Liver (tissue), 9 donors: ENCODE data around the gene NSMF. TPM values are rescaled to one million over a fixed set of nuclear protein-coding genes. Genes with fewer than 3 reads are reported as not detected.

Source experiments
- DNase-seq: peaks from one replicate; pipeline ENCODE4 v3.0.0-alpha.2; 2017; ENCODE audit warnings: low spot score
- H3K27ac ChIP-seq, 2 donors: one replicate each; pipeline ENCODE4 v1.7.0; 2013; ENCODE audit warnings: inconsistent platforms in 2 of 2, low read length in 2 of 2, control low read depth in 1 of 2, low read depth in 1 of 2, mild to moderate bottlenecking in 1 of 2
- H3K27me3 ChIP-seq, 4 donors: one replicate each; pipeline versions ENCODE4 v1.6.1 to v1.7.0; 2013; ENCODE audit warnings: low read length in 3 of 4, inconsistent platforms in 1 of 4, mild to moderate bottlenecking in 1 of 4, moderate library complexity in 1 of 4; ENCODE audit not compliant: control insufficient read depth in 4 of 4, insufficient read depth in 4 of 4
- H3K36me3 ChIP-seq, 4 donors: one replicate each; pipeline versions ENCODE4 v1.6.1 to v1.7.0; 2013; ENCODE audit warnings: low read length in 3 of 4, mild to moderate bottlenecking in 3 of 4, low read depth in 1 of 4, moderate library complexity in 1 of 4; ENCODE audit not compliant: control insufficient read depth in 4 of 4, insufficient read depth in 3 of 4
- H3K4me1 ChIP-seq, 4 donors: one replicate each; pipeline versions ENCODE4 v1.6.1 to v1.7.0; 2013; ENCODE audit warnings: low read length in 3 of 4, mild to moderate bottlenecking in 3 of 4, moderate library complexity in 1 of 4; ENCODE audit not compliant: control insufficient read depth in 4 of 4, insufficient read depth in 4 of 4
- H3K4me3 ChIP-seq, 3 donors: one replicate each; pipeline versions ENCODE4 v1.6.1 to v1.7.0; 2013; ENCODE audit warnings: low read length in 3 of 3, control low read depth in 1 of 3, low read depth in 1 of 3, mild to moderate bottlenecking in 1 of 3
- H3K9ac ChIP-seq, 2 donors: one replicate each; pipeline ENCODE4 v1.7.0; 2013; ENCODE audit warnings: low read length in 2 of 2, mild to moderate bottlenecking in 2 of 2, moderate library complexity in 2 of 2, control low read depth in 1 of 2, low read depth in 1 of 2
- H3K9me3 ChIP-seq, 4 donors: one replicate each; pipeline versions ENCODE4 v1.6.1 to v1.7.0; 2013; ENCODE audit warnings: low read length in 3 of 4; ENCODE audit not compliant: control insufficient read depth in 4 of 4
- CTCF ChIP-seq: fragments of 150-350 bp; IDR thresholded peaks from 2 replicates; pipeline ENCODE4 v1.5.1; 2017; ENCODE audit warnings: improper control_type of control experiment, low read depth, low read length; ENCODE audit not compliant: missing input control
- EGR1 ChIP-seq, 2 donors: IDR thresholded peaks; 2 replicates each; pipeline ENCODE4 v1.6.1; 2016 to 2018; ENCODE audit warnings: antibody characterized with exemption in 2 of 2, low read depth in 2 of 2
- FOXA1 ChIP-seq: IDR thresholded peaks from 2 replicates; pipeline ENCODE4 v1.6.1; 2016; ENCODE audit warnings: antibody characterized with exemption
- FOXA2 ChIP-seq: IDR thresholded peaks from 2 replicates; pipeline ENCODE4 v1.6.1; 2016; ENCODE audit warnings: antibody characterized with exemption
- GABPA ChIP-seq, 2 donors: IDR thresholded peaks in 1 of 2; conservative IDR thresholded peaks in 1 of 2; 2 replicates each; pipeline ENCODE4 v1.6.1; 2016; ENCODE audit warnings: antibody characterized with exemption in 2 of 2, mild to moderate bottlenecking in 1 of 2, moderate library complexity in 1 of 2
- HNF4A ChIP-seq, 2 donors: conservative IDR thresholded peaks; 2 replicates each; pipeline ENCODE4 v1.6.1; 2016; ENCODE audit warnings: antibody characterized with exemption in 2 of 2, mild to moderate bottlenecking in 2 of 2
- HNF4G ChIP-seq: IDR thresholded peaks from 2 replicates; pipeline ENCODE4 v1.6.1; 2016; ENCODE audit warnings: antibody characterized with exemption
- JUND ChIP-seq, 2 donors: IDR thresholded peaks; 2 replicates each; pipeline ENCODE4 v1.6.1; 2016; ENCODE audit warnings: antibody characterized with exemption in 2 of 2
- MAX ChIP-seq: IDR thresholded peaks from 2 replicates; pipeline ENCODE4 v1.6.1; 2016; ENCODE audit warnings: antibody characterized with exemption
- NR2F2 ChIP-seq: IDR thresholded peaks from 2 replicates; pipeline ENCODE4 v1.6.1; 2016; ENCODE audit warnings: antibody characterized with exemption
- REST ChIP-seq: IDR thresholded peaks from 2 replicates; pipeline ENCODE4 v1.6.1; 2016; ENCODE audit warnings: antibody characterized with exemption, mild to moderate bottlenecking
- RXRA ChIP-seq, 2 donors: IDR thresholded peaks; 2 replicates each; pipeline ENCODE4 v1.6.1; 2017 to 2018; ENCODE audit warnings: antibody characterized with exemption in 2 of 2, mild to moderate bottlenecking in 1 of 2
- TAF1 ChIP-seq: conservative IDR thresholded peaks from 2 replicates; pipeline ENCODE4 v1.6.1; 2016; ENCODE audit warnings: antibody characterized with exemption, mild to moderate bottlenecking
- YY1 ChIP-seq: IDR thresholded peaks from 2 replicates; pipeline ENCODE4 v1.6.1; 2016; ENCODE audit warnings: antibody characterized with exemption, mild to moderate bottlenecking
- ZBTB33 ChIP-seq: IDR thresholded peaks from 2 replicates; pipeline ENCODE4 v1.6.1; 2016; ENCODE audit warnings: antibody characterized with exemption
- WGBS: extraction: QIAGEN DNeasy Blood & Tissue Kit; methylation state at CpG from one replicate; pipeline ENCODE4 v1.1.7; 2013; 5-methylcytosine and 5-hydroxymethylcytosine counted together
- polyA plus RNA-seq, 2 donors: library from polyadenylated mRNA; stranded (reverse) in 1 of 2; unstranded in 1 of 2; fragments of 200-250 nt in 1 of 2; fragments of >200 nt in 1 of 2; fragmentation: Nextera tagmentation in 1 of 2; extraction: Ambion mirVana in 1 of 2; gene quantifications; one replicate each; pipeline versions ENCODE4 v1.2.1 to v1.2.3, GENCODE V29; 2013 to 2015
- total RNA-seq, 2 donors: library from RNA; depleted of rRNA; stranded (reverse); fragments of >200 nt; gene quantifications; one replicate each; pipeline ENCODE4 v1.2.3, GENCODE V29; 2014
- donor health status: healthy.
- donor health status: healthy.
- donor health status: healthy.
- donor health status: healthy.
- donor health status: healthy.

Gene NSMF
- total and polyA plus RNA-seq, 4 donors = 1.7 to 13.5 (median 8.7) TPM

- WGBS = 78% methylated on average over 7 of the region's 7 CpGs
- peaks cover 0 to 4% (median 2%) of the 10 kb centered on the region in 4 donors for H3K9me3 ChIP-seq
- TF ChIP-seq YY1 (no peak), MAX (no peak)
- DNase-seq = no peak
- H3K36me3 ChIP-seq = peaks cover 0 to 3% (median 0%) of the 10 kb centered on the region in 4 donors
- H3K4me3 ChIP-seq = no peak overlapping the region
- no peaks in the 10 kb centered on the region for H3K4me1 ChIP-seq
- no peaks in the 10 kb centered on the region for H3K27me3 ChIP-seq
- no peak overlapping the region for H3K27ac ChIP-seq
- H3K9ac ChIP-seq = no peak overlapping the region
These were observed 11.7 kb upstream of the NSMF start for GRCh38 chr9:137470785-137471184.

GRCh38 chr9:137467896-137468295, 8.8 kb upstream of the NSMF start:
- Histone ChIP-seq H3K27ac (no peak overlapping the region), H3K27me3 (no peaks in the 10 kb centered on the region), H3K4me3 (no peak overlapping the region), H3K36me3 (peaks cover 0 to 4% (median 0%) of the 10 kb centered on the region in 4 donors), H3K9me3 (no peaks in the 10 kb centered on the region), H3K9ac (no peak overlapping the region), H3K4me1 (no peaks in the 10 kb centered on the region)
- TF ChIP-seq RXRA (IDR thresholded peaks at IDR 0.05) (no peak), EGR1 (IDR thresholded peaks at IDR 0.05; ENCODE audit: low read depth in 2 of 2) (no peak), CTCF (no peak), NR2F2 (no peak), MAX (no peak), TAF1 (no peak)
- 98% methylated on average over 7 of the region's 7 CpGs for WGBS
- no peak for DNase-seq

- Histone ChIP-seq H3K4me1 (no peaks in the 10 kb centered on the region), H3K36me3 (peaks cover 0 to 6% (median 0%) of the 10 kb centered on the region in 4 donors), H3K9me3 (no peaks in the 10 kb centered on the region), H3K9ac (no peak overlapping the region), H3K4me3 (no peak overlapping the region), H3K27ac (no peak overlapping the region), H3K27me3 (no peaks in the 10 kb centered on the region)
- DNase-seq = no peak
- 96% methylated on average over 16 of the region's 16 CpGs for WGBS
- no peak for TF ChIP-seq REST
- no peak for TF ChIP-seq JUND (IDR thresholded peaks at IDR 0.05)
- TF ChIP-seq GABPA (IDR thresholded peaks at IDR 0.05 in 1 of 2, conservative IDR thresholded peaks at IDR 0.05 in 1 of 2) = no peak
- TF ChIP-seq CTCF = no peak
- TF ChIP-seq FOXA2 = no peak
- TF ChIP-seq HNF4G = no peak
- no peak for TF ChIP-seq HNF4A (conservative IDR thresholded peaks at IDR 0.05)
- TF ChIP-seq EGR1 (IDR thresholded peaks at IDR 0.05; ENCODE audit: low read depth in 2 of 2) = no peak
- no peak for TF ChIP-seq MAX
- TF ChIP-seq FOXA1 = no peak
- TF ChIP-seq ZBTB33 = no peak
These were observed 8.0 kb upstream of the NSMF start for GRCh38 chr9:137467161-137467581.
